K562 (cell line): ENCODE data around the gene PTRH2. TPM values are rescaled to one million over a fixed set of nuclear protein-coding genes. Genes with fewer than 3 reads are reported as not detected.

Experiments used
- ATAC-seq: fragments of 200-7000 bp; cut with Tn5 transposase; 3 replicates; pipeline ENCODE4 v1.9.1; 2020; ENCODE audit warnings: moderate library complexity
- BruUV-seq: library from RNA; stranded (reverse); fragments of 400-500 nt; replicated peaks from 2 replicates; lab custom pipeline; 2021; lab: Mats Ljungman, UMichigan
- CTCF ChIA-PET: fragments of 300-600 bp; formaldehyde crosslinking; extraction: SDS; loops from one replicate; lab custom pipeline; 2021; ENCODE audit warnings: low intra/inter-chr PET ratio; lab: Yijun Ruan, JAX
- POLR2A ChIA-PET: fragments of 300-600, 350-650 bp; sonication (Branson Sonifier 250); formaldehyde crosslinking; extraction: SDS; loops from one replicate; lab custom pipeline; 2021; ENCODE audit warnings: antibody characterized with exemption, inconsistent platforms; lab: Yijun Ruan, JAX
- DNase-seq, 4 experiments: peaks; one replicate each; pipeline versions ENCODE4 v3.0.0 to v3.0.0-alpha.2; 2011 to 2018; ENCODE audit warnings: low spot score in 3 of 4, mixed read lengths in 3 of 4; ENCODE audit errors: extremely low read depth in 1 of 4
- FAIRE-seq: peaks from 2 replicates; lab custom pipeline; 2011; peaks lifted over from hg19 to GRCh38; lab: Jason Lieb, UNC
- H2AFZ ChIP-seq: 2 replicates; pipeline ENCODE4 v1.6.0; 2011; ENCODE audit warnings: low read depth, low read length, control low read depth, inconsistent platforms
- H3K27ac ChIP-seq: fragments of 200-600 bp; 3 replicates; pipeline ENCODE4 v1.8.0; 2011; ENCODE audit warnings: low read depth, mild to moderate bottlenecking, control low read depth, inconsistent platforms, low read length, moderate library complexity, mixed read lengths; ENCODE audit errors: extremely low read depth
- H3K27me3 ChIP-seq, 2 experiments: fragments of 300-600 bp in 1 of 2; 2 replicates in 1 of 2; 3 replicates in 1 of 2; pipeline versions ENCODE4 v1.6.0 to v1.8.0; 2011; ENCODE audit warnings: inconsistent platforms in 2 of 2, low read length in 2 of 2, mild to moderate bottlenecking in 1 of 2, mixed read lengths in 1 of 2, moderate library complexity in 1 of 2; ENCODE audit not compliant: control insufficient read depth in 2 of 2, insufficient read depth in 2 of 2
- H3K36me3 ChIP-seq: fragments of 300-600 bp; 3 replicates; pipeline ENCODE4 v1.8.0; 2011; ENCODE audit warnings: mild to moderate bottlenecking, low read length, inconsistent platforms; ENCODE audit not compliant: control insufficient read depth, insufficient read depth
- H3K4me1 ChIP-seq, 2 experiments: fragments of 200-600 bp in 1 of 2; replicated peaks in 1 of 2; 2 replicates in 1 of 2; 3 replicates in 1 of 2; pipeline versions ENCODE4 v1.5.1 to v1.8.0; 2011; ENCODE audit warnings: inconsistent platforms in 2 of 2, low read length in 2 of 2, mild to moderate bottlenecking in 1 of 2, mixed read lengths in 1 of 2, moderate library complexity in 1 of 2; ENCODE audit not compliant: control insufficient read depth in 2 of 2, insufficient read depth in 2 of 2
- H3K4me2 ChIP-seq: 2 replicates; pipeline ENCODE4 v1.6.1; 2011; ENCODE audit warnings: low read length, control low read depth, inconsistent platforms, mixed read lengths; ENCODE audit not compliant: insufficient read depth
- H3K4me3 ChIP-seq: fragments of 200-600 bp; sonication (generic), shearing (Covaris generic); 2 replicates; pipeline ENCODE4 v1.5.1; 2016; ENCODE audit warnings: control low read depth, inconsistent platforms
- H3K79me2 ChIP-seq: fragments of 200-600 bp; 3 replicates; pipeline ENCODE4 v1.8.0; 2011; ENCODE audit warnings: low read length, inconsistent platforms; ENCODE audit not compliant: control insufficient read depth, insufficient read depth
- H3K9ac ChIP-seq, 2 experiments: 2 replicates each; pipeline versions ENCODE4 v1.6.0 to v1.6.1; 2011; ENCODE audit warnings: low read depth in 2 of 2, low read length in 2 of 2, control low read depth in 1 of 2, inconsistent platforms in 1 of 2, mild to moderate bottlenecking in 1 of 2, mixed read lengths in 1 of 2; ENCODE audit not compliant: insufficient read depth in 1 of 2
- H3K9me1 ChIP-seq: one replicate; pipeline ENCODE4 v1.6.0; 2011; ENCODE audit warnings: inconsistent platforms, mild to moderate bottlenecking, low read length, moderate library complexity; ENCODE audit not compliant: control insufficient read depth, insufficient read depth
- H3K9me3 ChIP-seq: replicated peaks from 2 replicates; pipeline ENCODE4 v1.5.1; 2011; ENCODE audit warnings: low read depth, low read length, inconsistent platforms; ENCODE audit not compliant: control insufficient read depth, insufficient read depth
- H4K20me1 ChIP-seq: replicated peaks from 2 replicates; pipeline ENCODE4 v1.6.1; 2011; ENCODE audit warnings: low read length, inconsistent platforms, mixed read lengths; ENCODE audit not compliant: control insufficient read depth, insufficient read depth
- C11orf30 ChIP-seq: fragments of 450-650 bp; IDR thresholded peaks from 2 replicates; pipeline ENCODE4 v1.6.1; 2016; ENCODE audit warnings: low read depth, mild to moderate bottlenecking
- NCOR1 ChIP-seq: fragments of 450-650 bp; IDR thresholded peaks from 2 replicates; pipeline ENCODE4 v1.6.1; 2016; ENCODE audit warnings: mild to moderate bottlenecking, moderate library complexity
- RBFOX2 ChIP-seq: fragments of 200-400 bp; formaldehyde crosslinking; IDR thresholded peaks from 2 replicates; pipeline ENCODE4 v1.6.1; 2017; ENCODE audit warnings: low read depth, mild to moderate bottlenecking, low read length, moderate library complexity
- RBM25 ChIP-seq: fragments of 200-400 bp; formaldehyde crosslinking; IDR thresholded peaks from 2 replicates; pipeline ENCODE4 v1.6.1; 2018; ENCODE audit warnings: low read length, low read depth, moderate library complexity; ENCODE audit not compliant: severe bottlenecking
- ZNF121 ChIP-seq: sonication (generic); formaldehyde crosslinking; conservative IDR thresholded peaks from 2 replicates; pipeline ENCODE4 v1.8.0; 2022; ENCODE audit warnings: missing genetic modification reagents
- ZNF316 ChIP-seq: fragments of 450-650 bp; IDR thresholded peaks from 2 replicates; pipeline ENCODE4 v1.6.1; 2016
- WGBS: fragments of 100-300 bp; shearing (Covaris generic); methylation state at CpG from one replicate; pipeline ENCODE4 v1.1.6; 2016; ENCODE audit warnings: low coverage, mixed read lengths; ENCODE audit not compliant: insufficient coverage; ENCODE audit errors: missing lambda C conversion rate; 5-methylcytosine and 5-hydroxymethylcytosine counted together
- in situ Hi-C: fragments of 300-500 bp; cut with MboI; formaldehyde crosslinking; loops from 4 replicates; pipeline ENCODE4 v1.15.0; 2018; ENCODE audit warnings: inconsistent platforms, mixed read lengths
- intact Hi-C: fragments of 100-400 bp; cut with micrococcal nuclease; formaldehyde crosslinking; loops from 2 replicates; pipeline ENCODE4 v1.14.2; 2022
- polyA plus RNA-seq, 8 experiments: library from polyadenylated mRNA; depleted of rRNA in 4 of 8; stranded (reverse) in 5 of 8; unstranded in 3 of 8; fragments of >200 nt; fragmentation: Nextera tagmentation in 2 of 8; fragmentation: Illumina TruSeq in 1 of 8; extraction: Ambion mirVana in 2 of 8; extraction: Trizol in 1 of 8; gene quantifications; 2 replicates each; pipeline versions ENCODE4 v1.2.1 to v1.2.3, GENCODE V29; 2011 to 2014; ENCODE audit warnings: inconsistent platforms in 1 of 8, missing spikeins in 1 of 8
- total RNA-seq, 7 experiments: library from RNA; depleted of rRNA in 6 of 7; stranded (reverse); fragments of >200 nt in 6 of 7; fragmentation: Illumina TruSeq in 2 of 7; extraction: Trizol in 2 of 7; gene quantifications; 2 replicates each; pipeline versions ENCODE4 v1.2.1 to v1.2.3, GENCODE V29; 2011 to 2021; ENCODE audit warnings: low replicate concordance in 1 of 7

PTRH2 gene
- total and polyA plus RNA-seq, 9 of the 15 experiments (the other 6 are each of a cell fraction or from before 2014, with no cell fraction given): 53.1 to 210 (median 126) TPM

DNA sequence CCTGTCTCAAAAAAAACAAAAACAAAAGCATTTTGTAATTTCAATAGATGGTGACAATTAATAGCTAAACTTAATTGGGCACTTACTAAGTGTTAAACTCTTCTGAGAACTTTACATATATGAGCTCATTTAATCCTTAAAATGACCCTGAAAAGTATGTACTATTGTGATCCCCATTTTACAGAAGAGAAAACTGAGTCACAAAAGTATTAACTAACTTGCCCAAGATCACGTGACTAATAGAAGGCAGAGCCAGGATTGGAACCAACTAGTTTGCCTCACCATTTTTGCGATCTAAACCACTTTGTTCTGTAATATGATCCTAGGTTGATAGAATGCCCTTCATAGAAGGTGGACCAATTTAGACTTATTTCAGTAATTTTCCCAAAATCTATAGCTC lies 26.5 kb upstream of the PTRH2 start (continued):
- no peak for TF ChIP-seq RBFOX2

DNA sequence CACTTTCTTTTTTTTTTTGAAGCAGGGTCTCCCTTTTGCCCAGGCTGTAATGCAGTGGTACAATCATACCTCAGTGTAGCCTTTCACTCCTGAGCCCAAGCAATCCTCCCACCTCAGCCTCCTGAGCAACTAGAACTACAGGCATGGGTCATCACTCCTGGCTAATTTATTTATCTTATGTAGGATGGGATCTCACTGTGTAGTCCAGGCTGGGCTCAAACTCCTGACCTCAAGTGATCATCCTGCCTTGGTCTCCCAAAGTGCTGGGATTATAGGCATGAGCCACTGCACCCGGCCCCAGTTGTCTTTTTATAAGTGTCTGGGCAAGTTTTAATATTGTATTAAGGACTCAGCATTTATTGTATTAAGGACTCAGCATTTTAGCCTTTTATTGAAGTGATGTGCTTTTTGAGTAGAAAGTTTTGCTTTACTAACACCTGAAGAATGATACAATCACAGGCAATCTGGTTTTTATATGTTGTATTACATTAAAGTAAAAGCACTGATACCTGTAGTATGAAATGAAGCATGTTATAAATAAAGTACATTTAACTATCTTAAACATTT lies 23.1 kb upstream of the PTRH2 start:
- FAIRE-seq: no peak
- in situ Hi-C loops: no loop called here

More for the DNA sequence above, 23.1 kb upstream of the PTRH2 start:
- intact Hi-C loops: no loop called here
- WGBS: 80% methylated on average over 1 of the region's 1 CpG
- Histone ChIP-seq H3K9me3 (no peaks in the 10 kb centered on the region), H3K27ac (peak overlapping the region; percentile 69; the same call in 1 of the 3 replicates), H3K27me3 (no peaks in the 10 kb centered on the region), H3K4me3 (no peak overlapping the region), H3K4me1 (peaks cover 8 to 13% of the 10 kb centered on the region in 2 experiments; a peak in 3 of 5 replicates), H3K79me2 (peaks cover 59% of the 10 kb centered on the region), H3K9me1 (no peaks in the 10 kb centered on the region), H3K9ac (no peak overlapping the region), H3K36me3 (peaks cover 17% of the 10 kb centered on the region), H4K20me1 (no peaks in the 10 kb centered on the region), H3K4me2 (no peak overlapping the region), H2AFZ (no peak overlapping the region)
- no TSS peak for BruUV-seq
- DNase-seq (no peak), ATAC-seq (no peak; the same call in 2 of the 3 replicates)
- ChIA-PET POLR2A (no interaction called here), CTCF (no interaction called here)
- peak; percentile 65 for TF ChIP-seq RBM25
- TF ChIP-seq C11orf30: peak; percentile 53
- TF ChIP-seq ZNF121 (CRISPR knock-in tag): peak; percentile 85
- no peak for TF ChIP-seq NCOR1
- TF ChIP-seq ZNF316: peak; percentile 77
